ENCODE results near the gene TREM1.

TREM1 gene

DNA sequence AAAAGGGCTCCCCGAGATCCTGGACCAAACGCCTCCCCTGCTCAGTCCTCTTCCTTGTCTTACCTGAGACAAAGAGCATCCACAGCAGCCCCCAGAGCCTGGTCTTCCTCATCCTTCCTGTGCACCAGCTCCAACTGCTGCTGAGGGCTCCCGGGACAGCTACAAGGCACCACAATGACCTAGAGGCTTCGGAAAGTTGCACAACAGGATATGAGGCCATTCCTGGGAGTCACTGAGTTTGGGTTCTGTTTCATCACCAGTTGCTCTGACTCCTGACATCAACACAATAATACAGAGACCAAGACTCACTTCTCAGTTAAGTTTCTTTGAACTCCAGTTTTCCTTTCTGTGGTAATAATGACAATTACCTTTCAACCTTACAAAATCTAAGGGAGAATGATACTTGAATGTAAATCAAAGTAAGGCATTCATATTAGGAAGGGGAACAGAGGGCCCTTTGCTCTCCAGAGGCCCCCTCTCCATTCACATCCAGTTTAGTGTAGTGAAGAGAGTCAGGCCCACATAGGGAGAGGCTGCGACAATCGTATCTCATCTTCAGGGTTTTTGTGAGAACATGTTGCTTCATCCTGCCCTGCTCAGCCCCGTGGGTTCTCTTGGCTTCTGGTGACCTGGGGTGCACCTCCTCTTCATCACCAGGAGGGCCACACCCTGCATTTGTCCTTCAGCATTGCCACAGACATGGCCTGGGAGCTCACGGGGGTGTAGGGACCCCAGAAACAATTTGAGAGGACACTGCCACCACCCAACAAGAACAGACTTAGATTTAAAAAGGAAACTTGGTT, at the start of gene TREM1:
TSS of gene TREM1 (minus strand) at position 139 of the 803 bp plus-strand sequence. CDS start at position 112, 27 bp downstream.
- H3K36me3 Mint-ChIP-seq (ENCODE audit: low read depth): no peaks in the 10 kb centered on the region
- H3K4me1 Mint-ChIP-seq (ENCODE audit: low read depth): peaks cover 24% of the 10 kb centered on the region
- no peak within 1 kb of the TSS for H3K4me3 Mint-ChIP-seq
- peaks cover 5% of the 10 kb centered on the region for H3K27me3 Mint-ChIP-seq
- no peaks in the 10 kb centered on the region for H3K9me3 Mint-ChIP-seq
- no peak within 1 kb of the TSS for H3K27ac Mint-ChIP-seq

DNA sequence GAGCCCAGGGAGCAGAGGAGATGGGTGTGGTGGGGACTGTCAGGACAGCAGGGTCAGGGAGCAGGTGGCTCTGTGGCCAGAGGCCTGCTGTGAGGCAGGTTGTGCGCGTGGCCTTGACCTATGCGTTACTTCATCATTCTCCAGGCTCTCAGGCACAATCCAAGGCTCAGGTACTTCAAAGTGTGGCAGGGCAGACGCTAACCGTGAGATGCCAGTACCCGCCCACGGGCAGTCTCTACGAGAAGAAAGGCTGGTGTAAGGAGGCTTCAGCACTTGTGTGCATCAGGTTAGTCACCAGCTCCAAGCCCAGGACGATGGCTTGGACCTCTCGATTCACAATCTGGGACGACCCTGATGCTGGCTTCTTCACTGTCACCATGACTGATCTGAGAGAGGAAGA, 49.5 kb upstream of the TREM1 start:
- peak overlapping the region; percentile 36 for H3K27ac Mint-ChIP-seq
- no peaks in the 10 kb centered on the region for H3K27me3 Mint-ChIP-seq
- H3K9me3 Mint-ChIP-seq: no peaks in the 10 kb centered on the region
- peaks cover 54% of the 10 kb centered on the region for H3K4me1 Mint-ChIP-seq (ENCODE audit: low read depth)
- no peaks in the 10 kb centered on the region for H3K36me3 Mint-ChIP-seq (ENCODE audit: low read depth)
- no peak overlapping the region for H3K4me3 Mint-ChIP-seq

DNA sequence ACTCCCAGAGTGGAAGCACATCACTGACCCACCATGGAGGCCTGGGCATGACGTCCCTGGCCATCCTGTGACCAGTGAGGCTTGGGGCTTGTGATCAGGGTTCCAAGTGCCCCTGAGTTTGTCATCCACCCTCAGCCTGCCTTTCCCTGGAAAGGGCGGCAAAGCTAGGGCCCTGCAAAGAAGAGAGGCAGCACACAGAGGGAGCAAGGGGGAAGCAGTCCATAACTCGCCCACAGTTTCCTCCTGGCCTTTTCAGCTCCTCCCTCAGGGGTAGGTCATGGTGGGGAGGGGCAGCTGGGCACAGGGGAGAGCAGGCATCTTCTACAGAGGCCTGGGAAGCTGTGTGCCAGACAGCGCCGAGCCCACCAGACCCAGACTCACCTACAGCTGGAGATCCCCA, 48.8 kb upstream of the TREM1 start, which contains the start of gene NCR2:
TSS of gene NCR2 (plus strand) at position 313 of the 400 bp plus-strand sequence. CDS start 269 bp downstream, outside the sequence.
- peaks cover 54% of the 10 kb centered on the region for H3K4me1 Mint-ChIP-seq (ENCODE audit: low read depth)
- H3K27me3 Mint-ChIP-seq: no peaks in the 10 kb centered on the region
- peak within 1 kb of the TSS; percentile 60 for H3K4me3 Mint-ChIP-seq
- no peaks in the 10 kb centered on the region for H3K36me3 Mint-ChIP-seq (ENCODE audit: low read depth)
- peak within 1 kb of the TSS; percentile 88 for H3K27ac Mint-ChIP-seq
- H3K9me3 Mint-ChIP-seq: no peaks in the 10 kb centered on the region

DNA sequence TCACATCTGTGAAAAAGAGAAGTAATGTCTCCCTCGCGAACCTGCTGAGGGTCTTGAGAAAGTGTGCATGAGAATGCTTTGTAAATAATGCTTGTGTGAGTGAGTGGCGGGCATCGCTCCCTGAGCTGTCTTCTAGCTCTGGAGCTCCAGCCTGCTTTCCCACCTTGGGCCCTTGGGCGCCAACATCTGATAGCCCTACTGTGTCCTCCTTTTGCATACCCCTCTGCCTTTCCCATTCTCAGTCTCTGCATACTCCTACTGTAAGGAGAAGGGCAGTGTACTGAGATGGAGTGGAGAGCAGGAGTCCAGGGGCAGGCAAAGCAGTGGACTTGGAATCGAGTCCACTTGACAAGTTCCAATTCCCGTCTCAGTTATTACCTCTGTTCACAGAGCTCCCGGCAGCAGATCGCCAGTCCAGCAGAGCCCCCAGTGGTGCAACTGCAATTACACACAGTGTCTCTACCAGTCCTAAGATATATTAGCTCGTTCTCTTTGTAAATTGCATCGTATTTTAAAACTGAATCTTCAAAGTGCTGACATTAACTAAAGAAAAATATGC, 48.1 kb upstream of the TREM1 start:
- peak overlapping the region; percentile 60 for H3K4me3 Mint-ChIP-seq
- H3K27ac Mint-ChIP-seq: peak overlapping the region; percentile 88
- H3K36me3 Mint-ChIP-seq (ENCODE audit: low read depth): no peaks in the 10 kb centered on the region
- peaks cover 54% of the 10 kb centered on the region for H3K4me1 Mint-ChIP-seq (ENCODE audit: low read depth)
- no peaks in the 10 kb centered on the region for H3K27me3 Mint-ChIP-seq
- no peaks in the 10 kb centered on the region for H3K9me3 Mint-ChIP-seq

DNA sequence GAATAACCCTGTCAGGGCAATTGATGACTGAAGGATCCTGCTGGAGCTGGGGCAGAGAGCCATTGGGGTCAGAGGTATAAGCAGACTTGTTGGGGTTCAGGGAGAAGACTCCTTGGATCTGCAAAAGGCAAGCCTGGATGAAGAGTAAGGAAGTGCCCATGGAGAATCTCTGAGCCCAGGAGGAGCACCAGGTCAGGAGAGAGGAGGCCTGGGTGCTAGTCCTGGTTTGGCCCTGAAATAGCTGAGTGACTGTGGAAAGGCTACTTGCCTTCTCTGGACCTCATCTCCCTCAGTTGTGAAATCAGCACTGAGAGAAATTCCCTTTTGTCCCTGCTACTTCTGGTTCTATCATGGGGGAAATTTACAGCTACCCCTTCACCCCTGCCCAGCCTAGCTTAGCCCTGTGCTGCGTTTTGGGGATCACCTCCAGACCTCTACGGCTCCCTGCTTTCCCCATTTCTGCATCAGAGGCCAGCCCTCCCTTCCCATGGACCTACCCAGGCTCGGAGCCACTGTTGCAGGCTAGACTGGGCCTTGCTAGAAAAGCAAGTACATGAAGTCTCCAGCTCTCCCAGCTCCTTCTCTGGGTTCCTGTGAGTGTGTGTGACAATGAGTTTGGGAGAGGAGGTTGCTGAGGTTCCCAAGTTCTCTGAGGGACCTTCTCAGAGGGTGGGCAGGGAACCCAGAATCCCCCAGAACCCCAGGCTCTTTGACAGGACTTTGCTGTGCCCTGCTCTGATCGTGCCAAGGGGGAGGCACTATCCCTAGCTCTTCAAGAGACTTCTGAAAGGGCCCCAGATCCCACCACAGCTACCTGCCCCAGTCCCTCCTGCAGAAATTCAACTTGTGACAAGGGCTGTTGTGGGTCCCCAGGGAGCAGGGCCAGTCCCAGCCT, 46.6 kb upstream of the TREM1 start:
- no peaks in the 10 kb centered on the region for H3K9me3 Mint-ChIP-seq
- H3K27ac Mint-ChIP-seq: peak overlapping the region; percentile 88
- H3K4me3 Mint-ChIP-seq: no peak overlapping the region

DNA sequence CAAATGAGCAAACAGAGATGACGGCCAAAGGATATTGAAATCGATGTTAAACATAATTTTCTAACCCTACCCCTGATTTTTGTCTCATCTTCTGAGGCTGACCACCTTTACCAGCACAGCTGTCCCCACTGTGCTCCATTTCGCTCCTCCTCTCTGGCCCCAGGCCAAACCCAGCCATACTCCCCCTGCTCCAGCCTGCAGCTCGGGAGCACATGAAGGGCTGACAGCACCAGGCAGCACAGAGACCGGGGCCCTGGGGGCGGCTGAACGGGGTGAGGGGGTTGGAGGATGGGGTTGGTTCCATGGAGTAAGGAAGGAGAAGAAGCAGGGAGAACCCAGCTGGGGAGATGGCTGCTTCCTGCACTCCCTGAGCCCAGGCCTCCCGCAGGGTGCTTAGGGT, 45.8 kb upstream of the TREM1 start:
- H3K27me3 Mint-ChIP-seq: no peaks in the 10 kb centered on the region
- no peak overlapping the region for H3K4me3 Mint-ChIP-seq
- no peaks in the 10 kb centered on the region for H3K36me3 Mint-ChIP-seq (ENCODE audit: low read depth)
- no peaks in the 10 kb centered on the region for H3K9me3 Mint-ChIP-seq
- H3K4me1 Mint-ChIP-seq (ENCODE audit: low read depth): peaks cover 54% of the 10 kb centered on the region
- no peak overlapping the region for H3K27ac Mint-ChIP-seq

More for the DNA sequence above, 46.6 kb upstream of the TREM1 start:
- no peaks in the 10 kb centered on the region for H3K27me3 Mint-ChIP-seq
- peaks cover 54% of the 10 kb centered on the region for H3K4me1 Mint-ChIP-seq (ENCODE audit: low read depth)
- no peaks in the 10 kb centered on the region for H3K36me3 Mint-ChIP-seq (ENCODE audit: low read depth)

DNA sequence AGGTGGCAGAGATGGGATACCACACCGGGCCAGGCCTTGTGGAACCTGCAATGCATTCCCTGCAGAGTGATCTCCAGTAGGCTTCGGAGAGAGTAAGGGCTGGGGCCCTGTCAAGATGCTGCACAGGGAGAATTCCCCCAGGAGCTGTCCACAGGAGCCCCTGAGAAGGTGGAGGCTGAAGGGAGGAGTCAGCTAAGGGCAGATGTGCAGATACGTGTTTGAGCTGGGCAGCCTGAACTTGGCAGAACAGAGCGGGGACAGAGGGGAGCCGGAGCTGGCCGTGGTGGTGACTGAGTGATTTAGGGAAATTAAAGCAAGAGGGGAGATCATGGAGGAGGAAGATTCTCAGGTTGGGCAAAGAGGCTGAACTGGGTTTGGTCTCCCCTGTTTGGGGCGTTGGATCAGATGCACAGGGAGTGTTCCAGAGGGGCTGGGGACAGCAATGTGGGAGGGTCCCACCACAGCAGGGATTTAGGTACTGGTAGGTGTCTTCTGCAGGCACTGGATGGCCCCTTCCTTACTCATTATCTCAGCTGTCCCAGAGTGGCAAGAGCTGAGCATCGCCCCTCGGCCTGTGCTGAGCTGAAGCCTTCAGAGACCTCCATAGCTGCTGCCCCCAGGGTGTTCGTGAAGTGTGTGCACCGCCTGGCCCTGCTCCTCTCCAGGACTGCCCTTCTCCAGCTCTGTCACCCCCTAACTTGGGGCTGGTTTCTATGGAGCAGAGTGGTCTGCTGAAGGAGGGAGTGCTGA, 45.1 kb upstream of the TREM1 start:
- Mint-ChIP-seq H3K9me3 (no peaks in the 10 kb centered on the region), H3K27me3 (peaks cover 3% of the 10 kb centered on the region), H3K36me3 (ENCODE audit: low read depth) (no peaks in the 10 kb centered on the region), H3K27ac (peak overlapping the region; percentile 19), H3K4me1 (ENCODE audit: low read depth) (peaks cover 53% of the 10 kb centered on the region), H3K4me3 (no peak overlapping the region)

DNA sequence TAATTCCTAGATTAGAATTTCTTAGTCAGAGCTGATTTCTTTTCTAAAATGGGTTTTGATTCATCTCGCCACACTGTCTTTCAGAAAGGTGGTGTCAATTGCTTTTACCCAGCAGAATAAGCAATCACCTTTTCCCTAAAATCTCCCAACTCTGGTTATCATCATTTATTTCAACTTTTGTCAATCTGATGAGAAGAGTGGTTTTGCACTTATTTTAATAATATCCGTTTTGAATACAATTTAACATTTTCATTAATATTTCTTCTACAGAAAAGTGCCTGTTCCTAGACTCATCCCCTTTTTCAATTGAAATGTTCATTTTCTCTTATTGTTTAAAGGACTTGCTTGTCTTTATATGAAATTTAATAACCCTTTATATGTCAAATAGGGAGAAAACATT, 40.7 kb upstream of the TREM1 start:
- Mint-ChIP-seq H3K36me3 (ENCODE audit: low read depth) (no peaks in the 10 kb centered on the region), H3K4me1 (ENCODE audit: low read depth) (peaks cover 9% of the 10 kb centered on the region), H3K4me3 (no peak overlapping the region), H3K27ac (no peak overlapping the region), H3K27me3 (peaks cover 17% of the 10 kb centered on the region), H3K9me3 (no peaks in the 10 kb centered on the region)

DNA sequence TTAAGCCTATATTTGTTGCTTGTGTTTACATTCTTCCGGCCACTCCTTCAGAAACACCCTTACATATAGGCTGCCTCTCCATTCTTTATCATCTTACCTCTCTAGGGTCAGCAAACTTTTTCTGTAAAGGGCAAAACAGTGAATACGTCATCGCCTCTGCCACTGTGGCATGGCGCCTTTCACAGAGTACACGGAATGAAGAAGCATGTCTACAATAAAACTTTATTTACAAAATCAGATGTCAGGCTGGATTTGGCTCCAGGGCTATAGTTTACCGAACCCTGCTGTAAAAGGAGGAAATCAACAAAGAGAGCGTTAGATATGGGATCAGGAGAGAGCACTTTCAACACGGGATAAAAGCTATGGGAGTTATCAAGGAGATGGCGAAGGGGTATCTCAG, 39.6 kb upstream of the TREM1 start:
- Mint-ChIP-seq H3K9me3 (no peaks in the 10 kb centered on the region), H3K27me3 (peaks cover 17% of the 10 kb centered on the region), H3K36me3 (ENCODE audit: low read depth) (no peaks in the 10 kb centered on the region), H3K4me1 (ENCODE audit: low read depth) (no peaks in the 10 kb centered on the region), H3K4me3 (no peak overlapping the region), H3K27ac (no peak overlapping the region)

DNA sequence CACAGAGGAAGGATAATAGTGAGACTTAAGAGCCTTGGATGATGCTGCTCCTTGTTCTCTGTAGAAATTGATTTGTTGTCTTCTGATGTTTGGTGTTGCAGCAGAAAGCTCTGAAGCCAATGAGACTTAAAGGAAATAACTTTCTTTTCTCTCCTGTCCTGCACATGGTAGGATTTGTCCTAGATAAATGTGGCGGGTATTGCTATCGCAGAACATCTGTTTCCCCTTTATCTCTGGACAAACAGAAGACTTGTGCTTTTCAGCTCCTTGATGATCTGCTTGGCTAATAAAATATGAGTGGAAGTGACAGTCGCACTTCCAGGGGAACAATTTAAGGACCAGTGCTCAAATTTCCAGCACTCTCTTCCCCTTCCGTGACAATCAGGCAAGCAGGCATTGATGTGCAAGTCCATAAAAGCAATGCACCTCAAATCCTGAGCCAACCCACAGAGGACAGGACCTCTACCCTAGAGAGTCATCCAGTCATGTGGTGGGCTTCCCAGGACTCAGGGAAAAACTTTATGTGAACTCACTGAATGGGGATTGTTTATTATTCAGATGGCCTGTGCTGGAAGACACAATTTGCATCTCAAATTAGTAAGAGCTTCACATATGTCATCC, 39.1 kb upstream of the TREM1 start:
- Mint-ChIP-seq H3K27me3 (peaks cover 17% of the 10 kb centered on the region), H3K4me1 (ENCODE audit: low read depth) (no peaks in the 10 kb centered on the region), H3K4me3 (no peak overlapping the region), H3K9me3 (no peaks in the 10 kb centered on the region), H3K36me3 (ENCODE audit: low read depth) (no peaks in the 10 kb centered on the region), H3K27ac (no peak overlapping the region)

DNA sequence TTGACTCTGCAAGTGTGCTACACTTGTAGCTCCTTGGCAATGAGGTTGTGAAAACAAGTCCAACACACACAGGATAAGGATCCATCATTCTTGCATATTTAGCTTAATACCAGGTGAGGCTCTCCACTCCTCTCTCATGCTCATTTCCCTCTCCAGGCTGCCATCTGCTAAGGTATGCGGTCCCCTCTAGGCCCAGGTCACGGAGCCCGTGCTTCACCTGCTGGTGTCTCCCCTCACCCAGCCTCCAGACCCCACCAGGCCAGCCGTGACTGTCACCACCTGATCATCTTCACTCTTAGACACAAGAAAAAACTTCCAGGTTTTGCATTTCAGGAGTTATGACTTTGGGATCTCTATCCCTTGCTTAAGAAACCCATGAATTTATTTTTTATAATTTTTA, 34.7 kb upstream of the TREM1 start:
- Mint-ChIP-seq H3K9me3 (no peaks in the 10 kb centered on the region), H3K4me3 (no peak overlapping the region), H3K4me1 (ENCODE audit: low read depth) (peaks cover 22% of the 10 kb centered on the region), H3K36me3 (ENCODE audit: low read depth) (no peaks in the 10 kb centered on the region), H3K27ac (no peak overlapping the region), H3K27me3 (peaks cover 18% of the 10 kb centered on the region)

DNA sequence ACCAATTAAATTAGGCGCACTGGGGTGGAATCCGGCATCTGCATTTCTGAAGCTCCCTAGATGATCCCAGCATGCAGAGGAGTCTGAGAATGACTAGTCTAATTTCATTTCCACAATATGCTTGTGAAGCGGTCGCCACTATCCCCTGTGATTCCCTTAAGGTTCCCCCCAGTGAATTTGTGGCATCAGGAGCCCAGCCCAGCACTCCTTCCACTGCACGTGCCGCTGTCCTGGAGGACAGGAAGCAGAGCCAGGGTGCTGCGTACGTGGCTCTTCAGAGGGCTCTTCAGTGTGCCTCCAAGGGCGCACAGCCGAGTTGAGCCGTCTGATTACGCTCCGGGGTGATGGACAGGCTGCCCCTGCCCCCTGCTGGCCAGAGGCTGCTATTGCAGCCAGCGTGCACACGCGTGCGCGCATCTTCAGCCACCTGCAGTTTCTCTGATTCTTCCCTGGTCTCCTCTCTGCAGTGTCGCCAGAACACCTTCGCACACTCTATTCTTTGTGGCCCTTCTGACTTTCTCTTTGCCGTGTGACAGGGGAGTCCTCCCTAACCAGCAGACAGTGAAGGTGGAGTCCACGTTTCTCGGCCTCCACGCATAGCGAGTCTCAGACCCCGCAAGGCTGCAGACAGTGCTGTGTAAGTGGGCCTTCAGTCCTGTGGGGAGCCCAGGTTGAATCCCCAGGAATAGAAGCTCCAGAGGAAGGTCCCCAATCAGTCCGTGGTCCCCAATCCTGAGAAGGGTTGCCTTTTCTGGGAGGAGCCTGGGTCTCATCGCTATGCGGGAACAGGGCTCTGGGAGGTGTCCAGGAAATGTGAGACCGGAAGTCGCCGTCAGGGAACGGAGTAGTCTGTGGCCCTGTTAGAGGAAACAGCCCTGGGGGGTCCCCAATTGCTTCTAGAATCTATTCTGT, 32.4 kb upstream of the TREM1 start:
- H3K36me3 Mint-ChIP-seq (ENCODE audit: low read depth): no peaks in the 10 kb centered on the region
- H3K4me3 Mint-ChIP-seq: peak overlapping the region; percentile 68
- H3K27ac Mint-ChIP-seq: peak overlapping the region; percentile 41
- H3K4me1 Mint-ChIP-seq (ENCODE audit: low read depth): peaks cover 22% of the 10 kb centered on the region
- H3K9me3 Mint-ChIP-seq: no peaks in the 10 kb centered on the region
- peaks cover 11% of the 10 kb centered on the region for H3K27me3 Mint-ChIP-seq

DNA sequence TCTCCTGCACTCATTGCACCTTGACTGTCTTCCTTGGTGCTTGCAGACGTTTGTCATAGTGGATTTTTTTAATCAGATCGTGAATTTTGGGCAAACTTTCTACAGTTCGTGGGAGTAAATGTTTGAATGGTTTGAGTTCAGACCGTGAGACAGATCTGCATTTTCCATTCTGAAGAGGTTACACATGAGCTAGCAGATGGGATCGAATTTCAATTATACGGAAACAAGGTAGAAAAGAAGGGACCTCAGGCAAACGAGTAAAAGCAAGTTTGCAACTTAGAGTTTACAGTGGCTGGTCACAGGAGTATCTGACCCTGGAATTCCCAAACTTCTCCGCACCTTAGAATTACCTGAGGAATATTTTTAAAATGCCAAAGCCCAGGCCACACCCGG, 31.8 kb upstream of the TREM1 start:
- H3K27ac Mint-ChIP-seq: peak overlapping the region; percentile 43
- no peaks in the 10 kb centered on the region for H3K9me3 Mint-ChIP-seq
- H3K4me1 Mint-ChIP-seq (ENCODE audit: low read depth): peaks cover 22% of the 10 kb centered on the region
- H3K36me3 Mint-ChIP-seq (ENCODE audit: low read depth): no peaks in the 10 kb centered on the region
- peak overlapping the region; percentile 68 for H3K4me3 Mint-ChIP-seq
- peaks cover 15% of the 10 kb centered on the region for H3K27me3 Mint-ChIP-seq
